ENCODE measurements around the gene TMEM92. TPM values are rescaled to one million over a fixed set of nuclear protein-coding genes. Genes with fewer than 3 reads are reported as not detected.

Gene TMEM92
- total and polyA plus RNA-seq, 2 donors from 2014 or later: 2.4 TPM; not detected in 1

GRCh38 chr17:50241431-50241830 lies 32.8 kb upstream of the TMEM92 start:
- no peaks in the 10 kb centered on the region for H3K9me3 ChIP-seq (ENCODE audit: control insufficient read depth in 2 of 3, insufficient read depth in 1 of 3, low read length in 3 of 3)
- no peaks in the 10 kb centered on the region for H3K27me3 ChIP-seq (ENCODE audit: control insufficient read depth, insufficient read depth, low read length)
- no peak overlapping the region for H3K9ac ChIP-seq (ENCODE audit: low read length in 3 of 3)
- FAIRE-seq (no peak), DNase-seq (no peak)
- no peaks in the 10 kb centered on the region for H3K36me3 ChIP-seq (ENCODE audit: control insufficient read depth in 2 of 3, insufficient read depth in 3 of 3, low read length in 3 of 3)
- H3K27ac ChIP-seq (ENCODE audit: low read depth in 2 of 2, low read length in 2 of 2): no peak overlapping the region
- H3K4me1 ChIP-seq (ENCODE audit: control insufficient read depth in 2 of 3, insufficient read depth in 2 of 3, low read depth in 1 of 3, low read length in 3 of 3): no peaks in the 10 kb centered on the region
- TF ChIP-seq CTCF (IDR thresholded peaks at IDR 0.05; ENCODE audit: borderline replicate concordance, extremely low read depth, insufficient read depth): no peak
- intact Hi-C loops (cut with DNase I): no loop called here
- no peak overlapping the region for H3K4me3 ChIP-seq (ENCODE audit: low read length in 3 of 3)

DNA sequence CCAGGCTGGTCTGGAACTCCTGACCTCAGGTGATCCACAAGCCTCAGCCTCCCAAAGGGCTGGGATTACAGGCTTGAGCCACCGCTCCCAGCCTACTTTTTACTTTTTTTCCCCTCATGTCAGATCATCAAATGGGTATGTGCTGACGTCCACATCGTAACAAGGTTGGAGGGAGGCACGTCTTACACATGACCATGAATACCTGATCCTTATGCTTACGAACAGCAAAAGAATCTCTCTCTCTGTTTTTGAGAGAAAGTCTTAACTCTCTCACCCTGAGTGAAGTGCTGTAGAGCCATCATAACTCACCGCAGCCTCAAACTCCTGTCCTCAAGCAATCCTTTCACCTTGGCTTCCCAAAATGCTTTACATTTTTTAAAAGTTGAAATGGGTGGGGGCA lies 29.5 kb upstream of the TMEM92 start:
- DNase-seq: no peak
- no peak overlapping the region for H3K9ac ChIP-seq (ENCODE audit: low read length in 3 of 3)
- intact Hi-C loops (cut with DNase I): no loop called here

DNA sequence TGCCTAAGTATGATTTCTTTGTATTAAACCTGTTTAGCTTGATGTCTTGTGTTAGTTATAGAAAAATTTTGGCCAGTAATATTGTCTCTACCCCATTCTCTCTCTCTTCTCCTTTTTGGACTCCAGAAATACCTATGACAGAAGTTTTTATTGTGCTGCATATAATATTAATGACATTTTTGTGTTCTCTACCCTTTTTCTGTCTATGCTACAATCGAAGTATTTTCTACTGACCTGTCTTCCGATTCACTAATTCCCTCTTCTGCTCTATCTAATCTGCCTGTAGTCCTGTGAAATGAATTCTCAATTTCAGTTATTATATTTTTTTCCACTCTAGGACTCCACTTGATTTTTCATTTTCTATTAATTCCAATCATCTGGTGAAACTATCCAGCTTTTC lies 26.0 kb upstream of the TMEM92 start:
- no peaks in the 10 kb centered on the region for H3K4me1 ChIP-seq (ENCODE audit: control insufficient read depth in 2 of 3, insufficient read depth in 2 of 3, low read depth in 1 of 3, low read length in 3 of 3)
- no peak for FAIRE-seq
- peaks cover 0 to 7% (median 0%) of the 10 kb centered on the region in 3 donors for H3K9me3 ChIP-seq (ENCODE audit: control insufficient read depth in 2 of 3, insufficient read depth in 1 of 3, low read length in 3 of 3)
- H3K27me3 ChIP-seq (ENCODE audit: control insufficient read depth, insufficient read depth, low read length): no peaks in the 10 kb centered on the region
- no peaks in the 10 kb centered on the region for H3K36me3 ChIP-seq (ENCODE audit: control insufficient read depth in 2 of 3, insufficient read depth in 3 of 3, low read length in 3 of 3)
- no peak overlapping the region for H3K4me3 ChIP-seq (ENCODE audit: low read length in 3 of 3)
- no peak overlapping the region for H3K27ac ChIP-seq (ENCODE audit: low read depth in 2 of 2, low read length in 2 of 2)
- TF ChIP-seq CTCF (IDR thresholded peaks at IDR 0.05; ENCODE audit: borderline replicate concordance, extremely low read depth, insufficient read depth): no peak
- DNase-seq: no peak
- intact Hi-C loops (cut with DNase I): no loop called here
- no peak overlapping the region for H3K9ac ChIP-seq (ENCODE audit: low read length in 3 of 3)

More for the DNA sequence above, 29.5 kb upstream of the TMEM92 start:
- no peak overlapping the region for H3K27ac ChIP-seq (ENCODE audit: low read depth in 2 of 2, low read length in 2 of 2)
- no peak overlapping the region for H3K4me3 ChIP-seq (ENCODE audit: low read length in 3 of 3)
- TF ChIP-seq CTCF (IDR thresholded peaks at IDR 0.05; ENCODE audit: borderline replicate concordance, extremely low read depth, insufficient read depth): no peak
- FAIRE-seq: no peak
- H3K4me1 ChIP-seq (ENCODE audit: control insufficient read depth in 2 of 3, insufficient read depth in 2 of 3, low read depth in 1 of 3, low read length in 3 of 3): no peaks in the 10 kb centered on the region
- peaks cover 0 to 7% (median 0%) of the 10 kb centered on the region in 3 donors for H3K9me3 ChIP-seq (ENCODE audit: control insufficient read depth in 2 of 3, insufficient read depth in 1 of 3, low read length in 3 of 3)
- no peaks in the 10 kb centered on the region for H3K27me3 ChIP-seq (ENCODE audit: control insufficient read depth, insufficient read depth, low read length)
- H3K36me3 ChIP-seq (ENCODE audit: control insufficient read depth in 2 of 3, insufficient read depth in 3 of 3, low read length in 3 of 3): no peaks in the 10 kb centered on the region

DNA sequence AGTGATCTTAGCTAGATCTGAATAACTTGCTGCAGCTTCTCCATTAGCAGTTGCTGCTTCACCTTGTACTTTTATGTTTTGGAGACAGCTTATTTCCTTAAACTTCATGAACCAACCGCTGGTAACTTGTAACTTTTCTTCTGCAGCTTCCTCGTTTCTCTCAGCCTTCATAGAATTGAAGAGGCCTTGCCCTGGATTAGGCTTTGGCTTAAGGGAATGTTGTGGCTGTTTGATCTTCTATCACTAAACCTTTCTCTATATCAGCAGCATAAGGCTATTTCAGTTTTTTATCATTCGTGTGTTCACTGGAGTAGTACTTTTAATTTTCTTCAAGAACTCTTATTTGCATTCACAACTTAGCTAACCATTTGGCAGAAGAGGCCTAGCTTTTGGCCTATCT lies 21.5 kb upstream of the TMEM92 start:
- FAIRE-seq: no peak
- no peak overlapping the region for H3K27ac ChIP-seq (ENCODE audit: low read depth in 2 of 2, low read length in 2 of 2)
- intact Hi-C loops (cut with DNase I): no loop called here
- H3K9me3 ChIP-seq (ENCODE audit: control insufficient read depth in 2 of 3, insufficient read depth in 1 of 3, low read length in 3 of 3): peaks cover 0 to 7% (median 0%) of the 10 kb centered on the region in 3 donors
- H3K9ac ChIP-seq (ENCODE audit: low read length in 3 of 3): no peak overlapping the region
- H3K4me3 ChIP-seq (ENCODE audit: low read length in 3 of 3): no peak overlapping the region
- no peak for TF ChIP-seq CTCF (IDR thresholded peaks at IDR 0.05; ENCODE audit: borderline replicate concordance, extremely low read depth, insufficient read depth)
- no peaks in the 10 kb centered on the region for H3K4me1 ChIP-seq (ENCODE audit: control insufficient read depth in 2 of 3, insufficient read depth in 2 of 3, low read depth in 1 of 3, low read length in 3 of 3)
- no peaks in the 10 kb centered on the region for H3K36me3 ChIP-seq (ENCODE audit: control insufficient read depth in 2 of 3, insufficient read depth in 3 of 3, low read length in 3 of 3)
- no peaks in the 10 kb centered on the region for H3K27me3 ChIP-seq (ENCODE audit: control insufficient read depth, insufficient read depth, low read length)
- no peak for DNase-seq

All from kidney (tissue), 14 donors.